CD14-positive monocyte (primary cell): ENCODE results near the gene MET. TPM values are rescaled to one million over a fixed set of nuclear protein-coding genes. Genes with fewer than 3 reads are reported as not detected.

Source experiments
- DNase-seq, 3 donors: peaks; one replicate each; pipeline ENCODE4 v3.0.0-alpha.2; 2011 to 2022
- H2AFZ ChIP-seq: 2 replicates; pipeline ENCODE4 v1.6.0; 2012; ENCODE audit warnings: mild to moderate bottlenecking, low read depth, low read length, inconsistent platforms; ENCODE audit not compliant: insufficient read depth, poor library complexity, severe bottlenecking
- H3K27ac ChIP-seq, 2 donors: 1 replicate in 1 of 2; 2 replicates in 1 of 2; pipeline ENCODE4 v1.5.1; 2012 to 2013; ENCODE audit warnings: low read length in 2 of 2, control low read depth in 1 of 2, inconsistent platforms in 1 of 2, low read depth in 1 of 2, mild to moderate bottlenecking in 1 of 2
- H3K27me3 ChIP-seq, 2 donors: one replicate each; pipeline versions ENCODE4 v1.6.0 to v1.6.1; 2011 to 2013; ENCODE audit warnings: low read length in 2 of 2; ENCODE audit not compliant: control insufficient read depth in 2 of 2, insufficient read depth in 2 of 2
- H3K36me3 ChIP-seq, 2 donors: replicated peaks in 1 of 2; 1 replicate in 1 of 2; 2 replicates in 1 of 2; pipeline versions ENCODE4 v1.5.1 to v1.6.1; 2012 to 2013; ENCODE audit warnings: low read length in 2 of 2, control low read depth in 1 of 2, inconsistent platforms in 1 of 2, mild to moderate bottlenecking in 1 of 2; ENCODE audit not compliant: insufficient read depth in 2 of 2, control insufficient read depth in 1 of 2
- H3K4me1 ChIP-seq, 2 donors: 1 replicate in 1 of 2; 2 replicates in 1 of 2; pipeline versions ENCODE4 v1.5.1 to v1.6.1; 2012 to 2013; ENCODE audit warnings: low read length in 2 of 2, control low read depth in 1 of 2, inconsistent platforms in 1 of 2, mild to moderate bottlenecking in 1 of 2, moderate library complexity in 1 of 2; ENCODE audit not compliant: insufficient read depth in 2 of 2, control insufficient read depth in 1 of 2
- H3K4me2 ChIP-seq: replicated peaks from 2 replicates; pipeline ENCODE3; 2012; ENCODE audit warnings: low read length, moderate library complexity, mild to moderate bottlenecking; ENCODE audit not compliant: poor library complexity, severe bottlenecking; ENCODE audit errors: extremely low read depth
- H3K4me3 ChIP-seq, 3 experiments: fragments of 200-600 bp in 1 of 3; sonication (generic) in 1 of 3; replicated peaks in 1 of 3; 1 replicate in 2 of 3; 2 replicates in 1 of 3; pipeline ENCODE4 v1.5.1; 2011 to 2013; ENCODE audit warnings: low read length in 3 of 3, mild to moderate bottlenecking in 3 of 3, control low read depth in 2 of 3, low read depth in 2 of 3, inconsistent platforms in 1 of 3, moderate library complexity in 1 of 3
- H3K79me2 ChIP-seq: 2 replicates; pipeline ENCODE4 v1.6.0; 2012; ENCODE audit warnings: mild to moderate bottlenecking, control low read depth, inconsistent platforms, low read length, moderate library complexity; ENCODE audit not compliant: insufficient read depth
- H3K9ac ChIP-seq: 2 replicates; pipeline ENCODE4 v1.6.0; 2017; ENCODE audit warnings: low read length, mild to moderate bottlenecking; ENCODE audit not compliant: insufficient read depth, poor library complexity, severe bottlenecking
- H3K9me3 ChIP-seq, 2 donors: replicated peaks in 1 of 2; 1 replicate in 1 of 2; 2 replicates in 1 of 2; pipeline versions ENCODE4 v1.5.1 to v1.6.1; 2012 to 2013; ENCODE audit warnings: low read length in 2 of 2, control low read depth in 1 of 2; ENCODE audit not compliant: control insufficient read depth in 1 of 2, insufficient read depth in 1 of 2
- H4K20me1 ChIP-seq: 2 replicates; pipeline ENCODE4 v1.6.0; 2012; ENCODE audit warnings: mild to moderate bottlenecking, low read length, control low read depth, moderate library complexity; ENCODE audit not compliant: insufficient read depth
- H3K27ac Mint-ChIP-seq, 7 donors: one replicate each; pipeline ENCODE4 v1.8.0; 2020; ENCODE audit warnings: mild to moderate bottlenecking in 7 of 7, mixed read lengths in 7 of 7, moderate library complexity in 6 of 7, inconsistent platforms in 2 of 7
- H3K27me3 Mint-ChIP-seq, 3 donors: one replicate each; pipeline ENCODE4 v1.8.0; 2021 to 2022; ENCODE audit warnings: low read depth in 3 of 3, mild to moderate bottlenecking in 3 of 3, mixed read lengths in 3 of 3, moderate library complexity in 3 of 3, inconsistent platforms in 1 of 3
- H3K36me3 Mint-ChIP-seq, 2 donors: one replicate each; pipeline ENCODE4 v1.8.0; 2020; ENCODE audit warnings: mixed read lengths in 2 of 2, inconsistent platforms in 1 of 2, mild to moderate bottlenecking in 1 of 2
- H3K4me1 Mint-ChIP-seq: one replicate; pipeline ENCODE4 v1.8.0; 2020; ENCODE audit warnings: mild to moderate bottlenecking, mixed read lengths
- H3K4me3 Mint-ChIP-seq, 2 donors: one replicate each; pipeline ENCODE4 v1.8.0; 2020; ENCODE audit warnings: mild to moderate bottlenecking in 2 of 2, mixed read lengths in 2 of 2, moderate library complexity in 1 of 2
- H3K9me3 Mint-ChIP-seq, 7 donors: one replicate each; pipeline ENCODE4 v1.8.0; 2020 to 2022; ENCODE audit warnings: mixed read lengths in 7 of 7, mild to moderate bottlenecking in 6 of 7, moderate library complexity in 6 of 7, inconsistent platforms in 2 of 7
- WGBS: methylation state at CpG from one replicate; pipeline ENCODE4 v1.1.5; 2013; ENCODE audit warnings: missing lambda C conversion rate; ENCODE audit not compliant: insufficient coverage; 5-methylcytosine and 5-hydroxymethylcytosine counted together
- intact Hi-C, 2 donors: fragments of 100-400 bp; cut with micrococcal nuclease; formaldehyde crosslinking; loops; one replicate each; pipeline versions ENCODE4 v1.15.0 to v1.15.1; 2023
- polyA plus RNA-seq, 3 donors: library from polyadenylated mRNA; depleted of rRNA in 1 of 3; unstranded in 2 of 3; stranded (reverse) in 1 of 3; fragments of 300-500 nt in 2 of 3; fragments of >200 nt in 1 of 3; fragmentation: Illumina TruSeq in 2 of 3; gene quantifications; 1 replicate in 2 of 3; 2 replicates in 1 of 3; pipeline ENCODE4 v1.2.3, GENCODE V29; 2012 to 2021
- TF ChIP-seq, protein P1 (sequence below): fragments of 200-600 bp; IDR thresholded peaks from one replicate; pipeline ENCODE4 v1.8.0; 2022; ENCODE audit warnings: antibody characterized with exemption, mild to moderate bottlenecking

MET gene
- polyA plus RNA-seq, 3 donors, result not detected

DNA sequence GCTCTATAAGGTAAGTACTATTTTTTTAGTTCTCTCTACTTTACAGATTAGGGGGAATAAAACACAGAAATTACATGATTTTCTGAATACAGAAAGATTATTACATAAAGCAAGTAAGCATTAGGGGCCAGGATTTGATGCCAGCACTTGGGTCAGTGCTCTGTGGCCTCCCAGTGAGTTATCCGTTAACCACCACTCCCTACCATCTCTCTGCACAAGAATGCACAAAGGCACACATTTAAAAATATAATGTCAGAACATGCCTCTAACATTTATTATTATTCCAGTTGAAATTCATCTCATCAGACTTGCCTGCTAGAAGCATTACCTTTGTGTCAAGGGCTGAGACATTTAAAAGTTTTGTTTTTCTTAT, 59.0 kb downstream of the MET start:
- H3K4me3 ChIP-seq, result no peak overlapping the region
- no peaks in the 10 kb centered on the region for H3K27me3 ChIP-seq
- WGBS, result no CpG with 5 or more reads among the region's 1 CpG
- no peaks in the 10 kb centered on the region for H3K4me1 ChIP-seq
- Mint-ChIP-seq H3K4me3 (no peak overlapping the region), H3K4me1 (peaks cover 19% of the 10 kb centered on the region), H3K9me3 (no peaks in the 10 kb centered on the region), H3K27me3 (peaks cover 0 to 3% (median 1%) of the 10 kb centered on the region in 3 donors), H3K27ac (no peak overlapping the region), H3K36me3 (no peaks in the 10 kb centered on the region)
- no peaks in the 10 kb centered on the region for H3K36me3 ChIP-seq
- H3K79me2 ChIP-seq, result no peaks in the 10 kb centered on the region
- no peak overlapping the region for H3K27ac ChIP-seq
- TF ChIP-seq, protein P1, sequence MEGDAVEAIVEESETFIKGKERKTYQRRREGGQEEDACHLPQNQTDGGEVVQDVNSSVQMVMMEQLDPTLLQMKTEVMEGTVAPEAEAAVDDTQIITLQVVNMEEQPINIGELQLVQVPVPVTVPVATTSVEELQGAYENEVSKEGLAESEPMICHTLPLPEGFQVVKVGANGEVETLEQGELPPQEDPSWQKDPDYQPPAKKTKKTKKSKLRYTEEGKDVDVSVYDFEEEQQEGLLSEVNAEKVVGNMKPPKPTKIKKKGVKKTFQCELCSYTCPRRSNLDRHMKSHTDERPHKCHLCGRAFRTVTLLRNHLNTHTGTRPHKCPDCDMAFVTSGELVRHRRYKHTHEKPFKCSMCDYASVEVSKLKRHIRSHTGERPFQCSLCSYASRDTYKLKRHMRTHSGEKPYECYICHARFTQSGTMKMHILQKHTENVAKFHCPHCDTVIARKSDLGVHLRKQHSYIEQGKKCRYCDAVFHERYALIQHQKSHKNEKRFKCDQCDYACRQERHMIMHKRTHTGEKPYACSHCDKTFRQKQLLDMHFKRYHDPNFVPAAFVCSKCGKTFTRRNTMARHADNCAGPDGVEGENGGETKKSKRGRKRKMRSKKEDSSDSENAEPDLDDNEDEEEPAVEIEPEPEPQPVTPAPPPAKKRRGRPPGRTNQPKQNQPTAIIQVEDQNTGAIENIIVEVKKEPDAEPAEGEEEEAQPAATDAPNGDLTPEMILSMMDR, result no peak
- no peaks in the 10 kb centered on the region for H4K20me1 ChIP-seq
- no peak overlapping the region for H3K9ac ChIP-seq
- DNase-seq, result no peak
- no peak overlapping the region for H2AFZ ChIP-seq
- H3K4me2 ChIP-seq, result no peak overlapping the region
- no peaks in the 10 kb centered on the region for H3K9me3 ChIP-seq
- intact Hi-C loops, result no loop called here

GRCh38 chr7:116731445-116732335, 59.7 kb downstream of the MET start:
- Histone ChIP-seq H3K4me2 (no peak overlapping the region), H4K20me1 (no peaks in the 10 kb centered on the region), H3K27me3 (no peaks in the 10 kb centered on the region), H3K4me3 (no peak overlapping the region), H3K9ac (no peak overlapping the region), H3K79me2 (no peaks in the 10 kb centered on the region), H3K36me3 (no peaks in the 10 kb centered on the region), H3K4me1 (no peaks in the 10 kb centered on the region), H2AFZ (no peak overlapping the region), H3K27ac (no peak overlapping the region), H3K9me3 (no peaks in the 10 kb centered on the region)
- Mint-ChIP-seq H3K36me3 (no peaks in the 10 kb centered on the region), H3K9me3 (no peaks in the 10 kb centered on the region), H3K4me1 (peaks cover 19% of the 10 kb centered on the region), H3K4me3 (no peak overlapping the region), H3K27me3 (peaks cover 0 to 3% (median 1%) of the 10 kb centered on the region in 3 donors), H3K27ac (no peak overlapping the region)
- TF ChIP-seq, protein P1, result no peak
- WGBS, result 94% methylated on average over 5 of the region's 12 CpGs
- no peak for DNase-seq
- intact Hi-C loops, result no loop called here
